Natural killer cell (primary cell): Measurements from ENCODE around the gene ESR1. TPM values are rescaled to one million over a fixed set of nuclear protein-coding genes. Genes with fewer than 3 reads are reported as not detected.

Experiments used
- ATAC-seq, 3 donors: fragments of 150-1000 bp in 2 of 3; fragments of 200-7000 bp in 1 of 3; cut with Tn5 transposase; 1 replicate in 1 of 3; 2 replicates in 2 of 3; pipeline ENCODE4 v1.10.0; 2021; ENCODE audit warnings: mild to moderate bottlenecking in 2 of 3, moderate library complexity in 2 of 3
- DNase-seq, 2 donors: peaks; one replicate each; pipeline versions ENCODE4 v3.0.0 to v3.0.0-alpha.2; 2013 to 2021; ENCODE audit warnings: mixed read lengths in 1 of 2
- H3K27ac ChIP-seq: one replicate; pipeline ENCODE4 v1.5.1; 2013; ENCODE audit warnings: mild to moderate bottlenecking, low read length
- H3K27me3 ChIP-seq: one replicate; pipeline ENCODE4 v1.6.1; 2013; ENCODE audit warnings: low read length; ENCODE audit not compliant: control insufficient read depth, insufficient read depth
- H3K36me3 ChIP-seq: one replicate; pipeline ENCODE4 v1.6.1; 2013; ENCODE audit warnings: low read length; ENCODE audit not compliant: control insufficient read depth, insufficient read depth
- H3K4me1 ChIP-seq: one replicate; pipeline ENCODE4 v1.6.1; 2013; ENCODE audit warnings: low read length; ENCODE audit not compliant: control insufficient read depth, insufficient read depth
- H3K4me3 ChIP-seq: one replicate; pipeline ENCODE4 v1.5.1; 2013; ENCODE audit warnings: low read length
- H3K9me3 ChIP-seq: one replicate; pipeline ENCODE4 v1.6.1; 2013; ENCODE audit warnings: low read length; ENCODE audit not compliant: control insufficient read depth, insufficient read depth
- H3K27ac Mint-ChIP-seq, 2 donors: one replicate each; pipeline ENCODE4 v1.8.0; 2022; ENCODE audit warnings: mild to moderate bottlenecking in 2 of 2, mixed read lengths in 2 of 2, moderate library complexity in 1 of 2
- H3K27me3 Mint-ChIP-seq, 2 donors: one replicate each; pipeline ENCODE4 v1.8.0; 2022; ENCODE audit warnings: low read depth in 2 of 2, mixed read lengths in 2 of 2
- H3K36me3 Mint-ChIP-seq: one replicate; pipeline ENCODE4 v1.8.0; 2022; ENCODE audit warnings: mixed read lengths
- H3K4me1 Mint-ChIP-seq, 2 donors: one replicate each; pipeline ENCODE4 v1.8.0; 2022; ENCODE audit warnings: mixed read lengths in 2 of 2
- H3K4me3 Mint-ChIP-seq: one replicate; pipeline ENCODE4 v1.8.0; 2022; ENCODE audit warnings: mild to moderate bottlenecking, moderate library complexity, mixed read lengths
- H3K9me3 Mint-ChIP-seq, 2 donors: one replicate each; pipeline ENCODE4 v1.8.0; 2022; ENCODE audit warnings: mixed read lengths in 2 of 2
- WGBS: methylation state at CpG from one replicate; pipeline ENCODE4 v1.1.7; 2013; ENCODE audit warnings: missing lambda C conversion rate; ENCODE audit not compliant: insufficient coverage; 5-methylcytosine and 5-hydroxymethylcytosine counted together
- intact Hi-C: fragments of 100-400 bp; cut with micrococcal nuclease; formaldehyde crosslinking; loops from one replicate; pipeline ENCODE4 v1.14.2; 2022
- total RNA-seq, 4 donors: library from RNA; stranded (reverse); fragments of 120-200 nt in 1 of 4; gene quantifications; one replicate each; pipeline versions ENCODE4 v1.2.3 to v1.2.4, GENCODE V29; 2013 to 2022
- TF ChIP-seq, protein P1 (sequence below): fragments of 200-600 bp; IDR thresholded peaks from one replicate; pipeline ENCODE4 v1.8.0; 2022; ENCODE audit warnings: antibody characterized with exemption

ESR1 gene
- total RNA-seq, 3 donors from 2014 or later (not counting 1 experiment from before 2014, with no cell fraction given), result 0.11 to 0.64 (median 0.60) TPM

DNA sequence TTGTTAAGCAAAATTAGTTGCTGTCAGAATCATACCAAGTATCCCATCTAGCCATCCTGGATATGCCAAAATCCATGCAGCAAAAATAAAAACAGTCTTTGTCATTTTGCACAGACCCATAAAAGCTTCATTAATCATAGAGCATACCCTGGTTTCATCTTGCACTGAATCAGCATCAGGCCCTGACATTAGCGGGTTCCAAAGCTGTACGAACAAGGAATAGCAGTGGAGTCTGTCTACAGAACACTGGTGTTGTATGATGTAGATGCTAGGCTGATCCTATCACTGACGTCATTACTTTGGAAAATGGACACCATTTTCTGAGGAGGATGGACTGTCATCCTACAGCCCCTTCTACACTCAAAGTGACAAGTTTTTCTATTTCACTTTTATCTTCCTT, 315.6 kb downstream of the ESR1 start:
- ATAC-seq (no peak), DNase-seq (no peak)
- Mint-ChIP-seq H3K27me3 (no peaks in the 10 kb centered on the region), H3K27ac (peak overlapping the region in 1 of 2 donors; percentile 43), H3K4me3 (no peak overlapping the region), H3K36me3 (peaks cover 26% of the 10 kb centered on the region), H3K9me3 (peaks cover 0 to 2% of the 10 kb centered on the region in 2 donors), H3K4me1 (peaks cover under 1 to 1% of the 10 kb centered on the region in 2 donors)
- no peaks in the 10 kb centered on the region for H3K27me3 ChIP-seq
- no peak overlapping the region for H3K4me3 ChIP-seq
- peaks cover 71% of the 10 kb centered on the region for H3K36me3 ChIP-seq
- intact Hi-C loops, result loop anchor here (10.0 kb wide), 1 partner anchor 448 kb away; no protein-coding TSS in a partner anchor
- no peak overlapping the region for H3K27ac ChIP-seq
- no peaks in the 10 kb centered on the region for H3K4me1 ChIP-seq
- WGBS, result 97% methylated on average over 2 of the region's 3 CpGs
- no peaks in the 10 kb centered on the region for H3K9me3 ChIP-seq
- TF ChIP-seq, protein P1, sequence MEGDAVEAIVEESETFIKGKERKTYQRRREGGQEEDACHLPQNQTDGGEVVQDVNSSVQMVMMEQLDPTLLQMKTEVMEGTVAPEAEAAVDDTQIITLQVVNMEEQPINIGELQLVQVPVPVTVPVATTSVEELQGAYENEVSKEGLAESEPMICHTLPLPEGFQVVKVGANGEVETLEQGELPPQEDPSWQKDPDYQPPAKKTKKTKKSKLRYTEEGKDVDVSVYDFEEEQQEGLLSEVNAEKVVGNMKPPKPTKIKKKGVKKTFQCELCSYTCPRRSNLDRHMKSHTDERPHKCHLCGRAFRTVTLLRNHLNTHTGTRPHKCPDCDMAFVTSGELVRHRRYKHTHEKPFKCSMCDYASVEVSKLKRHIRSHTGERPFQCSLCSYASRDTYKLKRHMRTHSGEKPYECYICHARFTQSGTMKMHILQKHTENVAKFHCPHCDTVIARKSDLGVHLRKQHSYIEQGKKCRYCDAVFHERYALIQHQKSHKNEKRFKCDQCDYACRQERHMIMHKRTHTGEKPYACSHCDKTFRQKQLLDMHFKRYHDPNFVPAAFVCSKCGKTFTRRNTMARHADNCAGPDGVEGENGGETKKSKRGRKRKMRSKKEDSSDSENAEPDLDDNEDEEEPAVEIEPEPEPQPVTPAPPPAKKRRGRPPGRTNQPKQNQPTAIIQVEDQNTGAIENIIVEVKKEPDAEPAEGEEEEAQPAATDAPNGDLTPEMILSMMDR, result no peak

DNA sequence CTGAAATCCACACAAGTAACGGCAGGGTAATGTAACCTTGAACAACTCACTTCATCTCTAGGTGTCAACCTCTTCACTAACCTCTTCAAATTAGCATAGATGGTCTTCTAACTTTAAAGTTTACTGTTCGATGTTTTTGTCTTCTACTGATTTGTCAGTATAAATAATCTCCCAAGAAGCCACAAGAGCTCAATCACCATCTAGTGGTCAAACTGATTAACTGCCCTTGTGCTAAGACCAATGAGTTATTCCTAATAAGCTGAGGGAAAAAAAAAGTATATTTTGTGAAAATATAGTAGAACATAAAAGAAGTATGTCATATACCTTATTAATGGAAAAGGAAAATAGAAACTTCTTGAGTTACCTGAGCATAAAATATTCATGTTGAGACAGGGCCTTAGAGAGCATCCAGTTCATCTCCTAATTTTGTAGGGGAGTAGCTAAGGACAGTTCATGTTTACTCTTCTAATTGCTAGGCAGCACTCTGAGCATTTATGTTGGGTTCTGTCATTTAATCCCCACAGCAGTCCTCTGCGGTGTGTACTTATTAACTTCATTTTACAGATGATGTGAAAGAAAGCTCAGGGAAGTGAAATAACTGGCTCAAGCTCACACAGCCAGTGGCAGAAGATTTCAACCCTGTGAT, 317.1 kb downstream of the ESR1 start:
- no peaks in the 10 kb centered on the region for H3K4me1 ChIP-seq
- ATAC-seq (peak in 1 of 3 donors; percentile 51), DNase-seq (peak in 1 of 2 donors; percentile 55)
- Mint-ChIP-seq H3K4me3 (no peak overlapping the region), H3K4me1 (peaks cover 3 to 4% of the 10 kb centered on the region in 2 donors), H3K9me3 (no peaks in the 10 kb centered on the region), H3K27me3 (no peaks in the 10 kb centered on the region), H3K36me3 (peaks cover 34% of the 10 kb centered on the region), H3K27ac (peak overlapping the region; percentile 44 to 53)
- no peaks in the 10 kb centered on the region for H3K27me3 ChIP-seq
- no peak overlapping the region for H3K27ac ChIP-seq
- no peaks in the 10 kb centered on the region for H3K9me3 ChIP-seq
- intact Hi-C loops, result loop anchor here (2.0 to 10.0 kb wide), 2 partner anchors 450 to 684 kb away; no protein-coding TSS in a partner anchor
- no peak overlapping the region for H3K4me3 ChIP-seq
- WGBS, result 95% methylated on average over 2 of the region's 3 CpGs
- H3K36me3 ChIP-seq, result peaks cover 79% of the 10 kb centered on the region
- TF ChIP-seq, protein P1, result peak; percentile 56

DNA sequence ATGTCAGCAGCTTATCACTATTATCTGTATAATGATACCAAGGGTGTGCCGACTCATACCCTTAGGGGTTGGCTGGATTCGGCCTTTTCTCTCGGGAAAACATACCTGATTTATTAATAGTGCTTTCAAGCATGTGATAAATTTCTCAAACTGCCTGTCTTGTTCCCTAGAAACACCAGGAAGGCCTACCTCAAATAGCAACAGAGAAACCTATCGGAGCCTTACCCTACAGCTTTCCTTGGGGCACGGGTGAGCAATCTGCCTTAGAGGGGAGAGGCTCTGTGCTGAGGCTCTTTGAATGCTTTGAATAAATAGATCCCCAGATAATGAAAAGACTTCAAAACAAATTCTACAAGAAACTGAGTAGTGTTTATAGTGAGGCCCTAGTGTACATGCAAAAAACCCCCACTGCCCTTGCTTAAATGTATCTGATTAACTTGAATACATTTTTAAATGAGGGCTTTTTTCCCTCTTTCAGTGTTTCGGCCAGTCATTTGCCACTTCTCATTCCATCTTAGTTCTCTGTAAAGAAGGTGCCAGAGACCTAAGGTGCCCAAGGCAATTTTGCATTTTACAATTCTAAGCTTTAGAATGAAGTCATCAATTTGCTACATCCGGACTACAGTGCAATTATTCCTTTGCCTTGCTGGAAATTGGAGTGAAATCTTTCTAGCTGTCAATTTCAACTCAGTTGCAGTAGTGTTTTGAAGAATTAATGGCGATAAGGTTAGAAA, 320.1 kb downstream of the ESR1 start:
- H3K9me3 Mint-ChIP-seq, result no peaks in the 10 kb centered on the region
- H3K36me3 Mint-ChIP-seq, result peaks cover 37% of the 10 kb centered on the region
- 100% methylated on average over 7 of the region's 8 CpGs for WGBS
- Histone ChIP-seq H3K36me3 (peaks cover 78% of the 10 kb centered on the region), H3K27ac (no peak overlapping the region), H3K4me1 (no peaks in the 10 kb centered on the region), H3K27me3 (no peaks in the 10 kb centered on the region), H3K9me3 (no peaks in the 10 kb centered on the region), H3K4me3 (no peak overlapping the region)
- ATAC-seq, result no peak
- intact Hi-C loops, result loop anchor here (10.0 kb wide), 1 partner anchor 453 kb away; no protein-coding TSS in a partner anchor
- TF ChIP-seq, protein P1, result no peak
- no peak overlapping the region for H3K27ac Mint-ChIP-seq
- H3K4me3 Mint-ChIP-seq, result no peak overlapping the region
- H3K4me1 Mint-ChIP-seq, result peaks cover 4 to 8% of the 10 kb centered on the region in 2 donors
- no peak for DNase-seq
- no peaks in the 10 kb centered on the region for H3K27me3 Mint-ChIP-seq
